Epithelial cell of esophagus (primary cell): ENCODE results near the gene ADPRHL1.
"Not testable (repeated sequence)": the region's sequence is repeated elsewhere in the genome, so short reads cannot be mapped to it uniquely, and the experiment has no call there.

Source experiments
- DNase-seq: peaks from one replicate; pipeline ENCODE4 v3.0.0; 2010; ENCODE audit warnings: low read depth
- H3K4me3 ChIP-seq: 2 replicates; pipeline ENCODE4 v1.5.1; 2011; ENCODE audit warnings: mild to moderate bottlenecking, low read length, control low read depth
- CTCF ChIP-seq: IDR thresholded peaks from 2 replicates; pipeline ENCODE4 v1.5.1; 2011; ENCODE audit warnings: low read depth, mild to moderate bottlenecking, low read length, control low read depth, inconsistent platforms; ENCODE audit not compliant: insufficient read depth; ENCODE audit errors: missing control alignments

ADPRHL1 gene

DNA sequence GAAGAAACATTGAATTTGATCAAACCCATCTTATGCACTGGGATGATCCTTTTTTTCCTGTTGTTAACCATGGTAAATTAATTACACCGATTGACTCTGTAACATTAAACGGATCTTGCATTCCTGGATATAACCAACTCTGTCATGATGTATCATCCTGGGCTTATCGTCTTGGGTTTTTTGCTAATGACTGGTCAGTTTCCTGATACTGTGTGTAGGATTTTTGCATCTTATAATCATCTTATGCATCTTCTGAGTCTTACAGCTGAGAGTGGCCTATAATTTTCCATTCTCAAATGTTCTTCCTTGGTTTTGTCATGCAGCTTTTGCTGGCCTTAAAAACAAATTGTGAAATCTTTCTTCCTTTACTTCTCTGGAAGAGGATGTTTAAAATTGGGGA is 24.4 kb upstream of the ADPRHL1 start:
- no peak for TF ChIP-seq CTCF
- DNase-seq = no peak
- H3K4me3 ChIP-seq = no peak overlapping the region

GRCh38 chr13:113476811-113477210 is 23.5 kb upstream of the ADPRHL1 start:
- H3K4me3 ChIP-seq = no peak overlapping the region
- no peak for DNase-seq
- no peak for TF ChIP-seq CTCF

DNA sequence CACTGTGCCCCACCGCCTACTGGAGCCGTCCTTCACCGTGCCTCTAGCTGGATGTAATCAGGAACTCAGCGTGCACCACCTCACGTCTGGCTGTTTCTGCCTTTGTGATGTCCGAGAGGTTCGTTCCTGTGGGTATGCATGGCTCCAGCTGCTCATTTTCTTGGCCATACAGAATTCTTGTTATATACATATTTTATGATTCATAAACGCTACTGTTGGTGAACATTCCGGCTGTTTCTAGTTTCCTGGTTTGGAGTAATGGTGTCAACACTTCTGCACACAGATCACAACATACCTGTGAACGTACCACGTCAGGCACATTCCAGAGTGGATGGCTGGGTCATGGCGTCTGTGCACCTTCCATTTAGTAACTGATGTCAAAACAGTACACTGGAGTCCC is 22.6 kb upstream of the ADPRHL1 start:
- DNase-seq = no peak
- no peak for TF ChIP-seq CTCF
- H3K4me3 ChIP-seq = no peak overlapping the region

GRCh38 chr13:113475280-113475679 is 22.0 kb upstream of the ADPRHL1 start:
- no peak for TF ChIP-seq CTCF
- H3K4me3 ChIP-seq = no peak overlapping the region
- DNase-seq = no peak

DNA sequence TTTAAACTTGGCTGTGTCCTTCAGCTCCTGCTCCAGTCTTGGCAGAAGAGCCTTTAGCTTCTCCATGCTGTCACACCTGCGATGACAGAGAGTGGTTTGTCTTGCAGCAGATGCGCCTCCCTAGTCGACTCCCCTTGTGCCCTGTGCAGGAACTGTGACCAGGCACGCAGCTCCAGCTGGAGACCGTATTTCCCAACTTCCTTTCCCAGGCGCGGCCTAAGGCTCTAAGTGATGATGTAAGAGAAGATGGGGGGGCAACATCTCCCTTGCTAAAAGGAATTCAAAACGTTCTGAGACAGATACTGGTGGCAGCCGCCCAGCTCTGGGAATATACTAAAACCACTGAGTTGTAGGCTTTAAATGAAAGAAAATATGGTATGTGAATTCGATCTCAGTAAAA is 20.9 kb upstream of the ADPRHL1 start:
- TF ChIP-seq CTCF = no peak
- no peak overlapping the region for H3K4me3 ChIP-seq
- DNase-seq = peak; percentile 67

- TF ChIP-seq CTCF = no peak
- no peak overlapping the region for H3K4me3 ChIP-seq
- DNase-seq = no peak
Observed at GRCh38 chr13:113472355-113473025, 19.2 kb upstream of the ADPRHL1 start.

- TF ChIP-seq CTCF = no peak
- H3K4me3 ChIP-seq = no peak overlapping the region
- no peak for DNase-seq
Observed at GRCh38 chr13:113471844-113472243, 18.6 kb upstream of the ADPRHL1 start.

- DNase-seq = not testable (repeated sequence)
Observed at GRCh38 chr13:113470635-113471163, 17.4 kb upstream of the ADPRHL1 start.

More at GRCh38 chr13:113470635-113471163, 17.4 kb upstream of the ADPRHL1 start:
- H3K4me3 ChIP-seq = not testable (repeated sequence)
